ENCODE results near the gene FCAMR. TPM values are rescaled to one million over a fixed set of nuclear protein-coding genes. Genes with fewer than 3 reads are reported as not detected.

FCAMR gene
- total and polyA plus RNA-seq, 2 of the 4 experiments (the other 2 are of a cell fraction) = not detected

DNA sequence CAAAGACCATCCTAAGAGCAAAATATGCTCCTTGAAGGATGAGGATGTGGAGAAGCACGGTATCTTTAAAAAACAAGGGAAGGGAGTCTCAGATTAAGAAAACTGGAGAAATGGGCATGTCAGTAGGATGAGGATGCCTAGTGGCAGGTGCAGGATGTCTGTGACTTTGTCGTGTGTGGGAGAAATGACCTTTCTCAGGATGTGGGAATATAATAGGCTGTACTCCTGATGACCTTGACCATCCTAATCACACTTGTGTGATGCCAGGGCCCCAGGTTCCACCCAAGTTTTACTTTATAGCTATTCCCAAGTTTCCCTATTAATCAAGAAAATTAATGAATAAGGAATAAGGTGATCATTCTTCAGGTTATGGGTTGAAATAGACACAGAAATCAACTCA is 49.4 kb upstream of the FCAMR start:
- H2AFZ ChIP-seq (replicated peaks; ENCODE audit: low read length, poor library complexity) = no peak overlapping the region
- no peak overlapping the region for H3K4me3 ChIP-seq (ENCODE audit: insufficient read depth, low read depth, low read length)
- CTCF ChIA-PET = no interaction called here
- peaks cover 14% of the 10 kb centered on the region for H3K9me1 ChIP-seq (ENCODE audit: insufficient read depth, low read length)
- H3K4ac ChIP-seq (ENCODE audit: low read depth, low read length) = no peak overlapping the region
- no peaks in the 10 kb centered on the region; the same call in 1 of the 2 replicates for H3K27me3 ChIP-seq (ENCODE audit: control insufficient read depth, insufficient read depth, low read length)
- H4K5ac ChIP-seq (ENCODE audit: low read depth, low read length) = no peak overlapping the region
- H3K23ac ChIP-seq (ENCODE audit: low read depth, low read length) = no peak overlapping the region
- intact Hi-C loops (cut with micrococcal nuclease) (no loop called here), in situ Hi-C loops (cut with MboI; ENCODE audit: low sequenced_read_pairs) (no loop called here), dilution Hi-C loops (cut with HindIII; ENCODE audit: low sequenced_read_pairs, unreplicated experiment) (no loop called here)
- DNase-seq = no peak
- TF ChIP-seq RAD21 (IDR thresholded peaks at IDR 0.05; ENCODE audit: low read length) (no peak), CHD1 (IDR thresholded peaks at IDR 0.05; ENCODE audit: low read depth, low read length) (no peak), NFE2L2 (IDR thresholded peaks at IDR 0.05; ENCODE audit: low read depth, low read length) (no peak), FOS (IDR thresholded peaks at IDR 0.05; ENCODE audit: low read depth, low read length) (no peak), MAFK (IDR thresholded peaks at IDR 0.05; ENCODE audit: low read depth, low read length) (no peak), CEBPB (IDR thresholded peaks at IDR 0.05; ENCODE audit: low read depth, low read length) (no peak), MAZ (IDR thresholded peaks at IDR 0.05; ENCODE audit: borderline replicate concordance, low read depth, low read length) (no peak), POLR2A (IDR thresholded peaks at IDR 0.05; ENCODE audit: low read depth, low read length) (no peak), USF2 (IDR thresholded peaks at IDR 0.05; ENCODE audit: low read depth, low read length) (no peak), CTCF (conservative IDR thresholded peaks at IDR 0.05; ENCODE audit: low read depth, low read length) (no peak), MXI1 (IDR thresholded peaks at IDR 0.05; ENCODE audit: borderline replicate concordance, low read depth, low read length) (no peak), ELK1 (IDR thresholded peaks at IDR 0.05; ENCODE audit: borderline replicate concordance, low read depth, low read length) (no peak), SMC3 (IDR thresholded peaks at IDR 0.05; ENCODE audit: low read depth, low read length) (no peak), RFX5 (IDR thresholded peaks at IDR 0.05; ENCODE audit: low read depth, low read length) (no peak), BHLHE40 (IDR thresholded peaks at IDR 0.05; ENCODE audit: low read depth, low read length) (no peak), RCOR1 (IDR thresholded peaks at IDR 0.05; ENCODE audit: insufficient replicate concordance, low read length) (no peak)
- H3K56ac ChIP-seq (ENCODE audit: extremely low read depth, insufficient read depth, low read length) = no peak overlapping the region
- H2AK9ac ChIP-seq (replicated peaks; ENCODE audit: low read depth, low read length, poor library complexity) = no peak overlapping the region
- H3K79me1 ChIP-seq (ENCODE audit: low read depth in 1 of 2, low read length in 2 of 2) = no peaks in the 10 kb centered on the region
- H3K9me3 ChIP-seq (ENCODE audit: control insufficient read depth, insufficient read depth, low read length) = no peaks in the 10 kb centered on the region
- POLR2A ChIA-PET (ENCODE audit: unreplicated experiment) = no interaction called here
- no TSS peak for BruUV-seq (replicated peaks)
- H2BK5ac ChIP-seq (ENCODE audit: low read depth, low read length, poor library complexity, severe bottlenecking) = no peak overlapping the region
- no peaks in the 10 kb centered on the region for H4K20me1 ChIP-seq (ENCODE audit: insufficient read depth, low read length)
- no peak overlapping the region for H3K18ac ChIP-seq (ENCODE audit: low read depth, low read length)
- no peaks in the 10 kb centered on the region for H3K36me3 ChIP-seq (ENCODE audit: control insufficient read depth, insufficient read depth, low read length)
- no peak overlapping the region for H4K91ac ChIP-seq (ENCODE audit: insufficient read depth, low read depth, low read length)
- no peak overlapping the region for H2AK5ac ChIP-seq (ENCODE audit: low read depth, low read length)
- H2BK15ac ChIP-seq (ENCODE audit: low read depth, low read length) = no peak overlapping the region
- no peak overlapping the region for H3K14ac ChIP-seq (replicated peaks; ENCODE audit: low read depth, low read length)
- no peak overlapping the region for H2BK120ac ChIP-seq (ENCODE audit: low read depth, low read length)
- WGBS, 2 experiments (ENCODE audit: extremely low coverage in 2 of 2, insufficient read length in 1 of 2) = no CpG with 5 or more reads among the region's 2 CpGs
- peaks cover 2% of the 10 kb centered on the region for H3K4me1 ChIP-seq (ENCODE audit: control insufficient read depth, insufficient read depth, low read length)
- H3K9ac ChIP-seq (ENCODE audit: low read depth, low read length) = no peak overlapping the region
- no peak overlapping the region for H3K27ac ChIP-seq (ENCODE audit: insufficient read depth, low read length)
- ATAC-seq (ENCODE audit: low read depth) = no peak
- H4K8ac ChIP-seq (ENCODE audit: low read depth in 2 of 2, low read length in 2 of 2) = no peak overlapping the region
- no peak overlapping the region for H2BK20ac ChIP-seq (ENCODE audit: low read depth, low read length)
- no peak overlapping the region for H3K4me2 ChIP-seq (ENCODE audit: low read depth, low read length)

Measured in IMR-90 (cell line).